Nephron progenitor cell (in vitro differentiated cells): ENCODE measurements around the gene WDR41.

Source experiments
- DNase-seq: peaks from one replicate; pipeline ENCODE4 v3.0.0; 2021
- H3K27ac Mint-ChIP-seq: 2 replicates; pipeline ENCODE4 v1.8.0; 2021; ENCODE audit warnings: mild to moderate bottlenecking, moderate library complexity, mixed read lengths
- H3K27me3 Mint-ChIP-seq: 2 replicates; pipeline ENCODE4 v1.8.0; 2021; ENCODE audit warnings: mild to moderate bottlenecking, low read depth, mixed read lengths; ENCODE audit not compliant: poor library complexity
- H3K36me3 Mint-ChIP-seq: 2 replicates; pipeline ENCODE4 v1.8.0; 2021; ENCODE audit warnings: low read depth, mixed read lengths
- H3K4me1 Mint-ChIP-seq: 2 replicates; pipeline ENCODE4 v1.8.0; 2021; ENCODE audit warnings: mixed read lengths
- H3K4me3 Mint-ChIP-seq: 2 replicates; pipeline ENCODE4 v1.8.0; 2021; ENCODE audit warnings: mild to moderate bottlenecking, moderate library complexity, mixed read lengths
- H3K9me3 Mint-ChIP-seq: 2 replicates; pipeline ENCODE4 v1.8.0; 2021; ENCODE audit warnings: mild to moderate bottlenecking, moderate library complexity, mixed read lengths
- TF ChIP-seq, protein P1 (sequence below): fragments of 200-600 bp; sonication (generic); IDR thresholded peaks from 2 replicates; pipeline ENCODE4 v1.5.0; 2021; ENCODE audit warnings: antibody characterized with exemption

Gene WDR41

DNA sequence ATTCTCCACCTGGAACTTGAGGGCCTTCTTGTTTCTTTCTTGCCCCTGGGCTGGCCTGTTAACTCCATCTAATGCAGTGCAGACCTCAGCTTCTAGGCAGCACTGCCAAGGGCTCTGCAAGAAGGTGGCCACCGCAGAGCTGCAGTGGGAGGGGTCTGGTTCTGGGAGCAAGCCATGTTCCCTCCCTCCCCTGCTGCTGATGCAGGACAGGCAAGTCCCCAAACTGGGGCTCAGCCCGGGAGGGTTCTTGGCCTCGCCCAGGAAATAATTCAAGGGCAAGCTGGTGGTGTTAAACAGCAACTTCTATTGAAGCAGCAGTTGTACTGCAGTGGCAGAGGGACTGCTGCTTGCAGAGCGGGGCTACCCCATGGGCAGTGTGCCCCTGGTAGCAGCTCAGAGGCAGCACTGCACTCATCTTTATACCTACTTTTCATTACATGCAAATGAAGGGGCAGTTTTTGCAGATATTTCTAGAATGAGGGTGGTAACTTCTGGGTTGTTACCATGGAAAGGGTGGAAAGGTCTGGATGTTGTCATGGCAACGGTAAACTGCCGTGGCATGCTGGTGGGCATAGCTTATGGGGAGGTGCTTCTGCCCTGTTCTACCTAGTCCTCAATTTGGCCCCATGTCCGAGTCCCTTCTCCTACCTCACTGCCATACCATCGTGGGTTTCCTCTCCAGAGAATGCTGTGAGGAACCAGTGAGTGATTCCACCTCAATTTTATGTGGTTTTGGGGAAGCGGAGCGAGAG lies 82.1 kb downstream of the WDR41 start:
- no peaks in the 10 kb centered on the region for H3K9me3 Mint-ChIP-seq
- no peaks in the 10 kb centered on the region for H3K4me1 Mint-ChIP-seq
- no peak overlapping the region for H3K4me3 Mint-ChIP-seq
- H3K36me3 Mint-ChIP-seq = no peaks in the 10 kb centered on the region
- no peak for DNase-seq
- no peak overlapping the region for H3K27ac Mint-ChIP-seq
- TF ChIP-seq, protein P1, sequence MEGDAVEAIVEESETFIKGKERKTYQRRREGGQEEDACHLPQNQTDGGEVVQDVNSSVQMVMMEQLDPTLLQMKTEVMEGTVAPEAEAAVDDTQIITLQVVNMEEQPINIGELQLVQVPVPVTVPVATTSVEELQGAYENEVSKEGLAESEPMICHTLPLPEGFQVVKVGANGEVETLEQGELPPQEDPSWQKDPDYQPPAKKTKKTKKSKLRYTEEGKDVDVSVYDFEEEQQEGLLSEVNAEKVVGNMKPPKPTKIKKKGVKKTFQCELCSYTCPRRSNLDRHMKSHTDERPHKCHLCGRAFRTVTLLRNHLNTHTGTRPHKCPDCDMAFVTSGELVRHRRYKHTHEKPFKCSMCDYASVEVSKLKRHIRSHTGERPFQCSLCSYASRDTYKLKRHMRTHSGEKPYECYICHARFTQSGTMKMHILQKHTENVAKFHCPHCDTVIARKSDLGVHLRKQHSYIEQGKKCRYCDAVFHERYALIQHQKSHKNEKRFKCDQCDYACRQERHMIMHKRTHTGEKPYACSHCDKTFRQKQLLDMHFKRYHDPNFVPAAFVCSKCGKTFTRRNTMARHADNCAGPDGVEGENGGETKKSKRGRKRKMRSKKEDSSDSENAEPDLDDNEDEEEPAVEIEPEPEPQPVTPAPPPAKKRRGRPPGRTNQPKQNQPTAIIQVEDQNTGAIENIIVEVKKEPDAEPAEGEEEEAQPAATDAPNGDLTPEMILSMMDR = no peak
- H3K27me3 Mint-ChIP-seq = peaks cover 11% of the 10 kb centered on the region

DNA sequence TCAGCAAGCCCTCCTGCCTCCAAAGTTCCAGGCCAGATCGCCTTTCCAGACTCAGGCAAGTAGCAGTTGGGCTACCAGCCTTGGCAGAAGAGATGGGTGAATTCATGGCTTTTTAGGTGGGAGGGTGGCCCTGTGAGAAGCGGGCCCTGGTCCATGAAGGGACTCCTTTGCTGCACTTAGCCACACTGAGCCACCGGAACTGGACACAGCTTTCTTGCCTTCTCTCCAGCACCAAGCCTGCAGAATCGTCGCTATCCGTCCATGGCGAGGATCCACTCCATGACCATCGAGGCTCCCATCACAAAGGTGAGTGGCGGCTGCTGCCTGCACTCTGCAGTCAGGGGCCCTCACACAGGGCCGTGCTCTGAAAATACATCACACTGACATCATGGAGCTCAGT lies 85.0 kb downstream of the WDR41 start:
- no peaks in the 10 kb centered on the region for H3K4me1 Mint-ChIP-seq
- no peak for DNase-seq
- TF ChIP-seq, protein P1 = no peak
- peaks cover 5% of the 10 kb centered on the region for H3K27me3 Mint-ChIP-seq
- no peak overlapping the region for H3K27ac Mint-ChIP-seq
- no peak overlapping the region for H3K4me3 Mint-ChIP-seq
- H3K36me3 Mint-ChIP-seq = no peaks in the 10 kb centered on the region
- no peaks in the 10 kb centered on the region for H3K9me3 Mint-ChIP-seq

DNA sequence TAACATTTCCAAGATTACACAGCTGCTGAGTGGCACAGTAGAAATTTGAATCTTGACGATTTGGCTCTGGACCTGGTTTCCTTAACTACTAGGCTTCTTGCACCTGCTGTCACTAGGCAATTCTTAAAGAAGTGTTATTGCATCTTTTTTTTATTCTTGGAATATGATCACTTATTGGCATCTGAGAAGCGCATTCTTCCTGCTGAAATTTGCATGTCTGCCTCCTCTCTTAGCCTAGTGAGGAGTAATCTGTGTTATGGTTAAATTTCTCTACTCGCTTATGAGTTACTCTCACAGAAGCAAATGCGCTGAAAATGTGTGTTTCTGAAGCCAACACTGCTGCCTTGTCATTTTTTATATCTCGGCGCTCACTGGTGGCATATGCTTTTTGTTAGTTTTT lies 89.3 kb downstream of the WDR41 start:
- Mint-ChIP-seq H3K4me1 (peaks cover 2% of the 10 kb centered on the region), H3K4me3 (no peak overlapping the region), H3K9me3 (no peaks in the 10 kb centered on the region), H3K27me3 (peaks cover 11% of the 10 kb centered on the region), H3K36me3 (no peaks in the 10 kb centered on the region), H3K27ac (no peak overlapping the region)
- TF ChIP-seq, protein P1 = no peak
- no peak for DNase-seq

DNA sequence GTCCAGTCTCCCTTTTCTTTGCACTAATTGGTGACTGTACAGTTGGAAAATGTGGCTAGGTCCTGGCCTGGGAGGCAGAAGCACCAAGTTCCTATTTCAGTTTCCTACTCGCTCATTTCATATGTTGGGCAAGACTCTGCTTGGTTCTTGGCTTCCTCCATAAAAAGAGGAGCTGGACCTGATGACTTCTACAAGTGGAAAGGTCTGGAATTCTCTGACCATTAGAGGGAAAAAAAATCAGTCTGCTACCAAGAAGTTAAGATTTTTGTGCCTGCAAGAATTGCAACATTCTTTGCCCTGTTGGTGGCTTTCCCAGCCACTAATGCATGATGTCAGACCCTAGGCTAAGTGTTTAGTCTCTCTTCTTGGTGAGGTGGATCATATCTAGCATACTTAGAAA lies 91.5 kb downstream of the WDR41 start:
- H3K4me1 Mint-ChIP-seq = peaks cover 18% of the 10 kb centered on the region
- no peak overlapping the region for H3K27ac Mint-ChIP-seq
- TF ChIP-seq, protein P1 = no peak
- no peaks in the 10 kb centered on the region for H3K36me3 Mint-ChIP-seq
- H3K27me3 Mint-ChIP-seq = peaks cover 6% of the 10 kb centered on the region
- no peak for DNase-seq
- no peaks in the 10 kb centered on the region for H3K9me3 Mint-ChIP-seq
- H3K4me3 Mint-ChIP-seq = no peak overlapping the region

DNA sequence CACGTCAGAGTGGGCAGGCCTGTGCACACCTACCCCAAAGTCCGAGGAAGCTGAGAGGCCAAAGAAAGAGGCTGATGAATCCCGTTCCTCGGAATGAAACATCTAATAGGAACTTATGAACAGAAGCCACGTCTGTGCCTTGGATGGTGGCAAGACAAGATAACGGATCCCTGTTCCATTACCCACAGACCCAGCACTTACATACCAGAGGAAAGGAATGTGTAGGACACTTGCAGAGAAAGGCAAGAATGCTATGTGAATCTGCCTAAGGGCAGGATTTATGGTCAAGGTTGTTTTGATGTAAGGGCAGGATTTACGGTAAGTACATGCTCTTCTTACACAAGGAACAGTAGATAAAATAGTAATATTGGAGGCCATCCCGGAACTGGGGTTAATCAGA lies 93.2 kb downstream of the WDR41 start:
- TF ChIP-seq, protein P1 = no peak
- Mint-ChIP-seq H3K4me1 (peaks cover 18% of the 10 kb centered on the region), H3K4me3 (no peak overlapping the region), H3K36me3 (no peaks in the 10 kb centered on the region), H3K27me3 (peaks cover 6% of the 10 kb centered on the region), H3K27ac (no peak overlapping the region), H3K9me3 (no peaks in the 10 kb centered on the region)
- no peak for DNase-seq

DNA sequence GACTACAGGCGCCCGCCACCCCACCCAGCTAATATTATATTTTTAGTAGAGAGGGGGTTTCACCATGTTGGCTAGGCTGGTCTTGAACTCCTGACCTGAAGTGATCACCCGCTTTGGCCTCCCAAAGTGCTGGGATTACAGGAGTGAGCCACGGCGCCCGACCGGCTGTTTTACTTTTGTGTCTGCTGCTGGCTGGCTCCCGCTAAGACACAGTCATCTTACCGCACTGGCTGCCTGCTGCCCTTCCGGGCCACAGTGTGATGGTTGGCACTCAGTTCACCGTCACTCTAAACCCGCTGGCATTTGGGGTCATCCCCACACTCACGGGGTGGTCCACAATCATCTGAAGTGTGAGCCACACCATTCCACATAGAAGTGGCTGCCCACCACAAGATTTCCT lies 93.7 kb downstream of the WDR41 start:
- Mint-ChIP-seq H3K36me3 (no peaks in the 10 kb centered on the region), H3K4me1 (peaks cover 18% of the 10 kb centered on the region), H3K27me3 (peaks cover 6% of the 10 kb centered on the region), H3K9me3 (no peaks in the 10 kb centered on the region), H3K4me3 (no peak overlapping the region), H3K27ac (no peak overlapping the region)
- no peak for DNase-seq
- TF ChIP-seq, protein P1 = no peak
